Measurements from ENCODE around the gene ARL15.

GRCh38 chr5:54337523-54337922 is 27.1 kb upstream of the ARL15 start:
- no peak for TF ChIP-seq CTCF (IDR thresholded peaks at IDR 0.05)
- no peak for TF ChIP-seq POLR2A (IDR thresholded peaks at IDR 0.05)
- TF ChIP-seq POLR2AphosphoS5 (IDR thresholded peaks at IDR 0.05) = no peak

All from breast epithelium (tissue), 3 donors.